Gastrocnemius medialis (tissue), 4 donors: ENCODE results near the gene VKORC1L1. TPM values are rescaled to one million over a fixed set of nuclear protein-coding genes. Genes with fewer than 3 reads are reported as not detected.
"Not testable (repeated sequence)": the region's sequence is repeated elsewhere in the genome, so short reads cannot be mapped to it uniquely, and the experiment has no call there.

Experiments used
- ATAC-seq, 2 donors: fragments of 150-250 bp; one replicate each; pipeline ENCODE4 v1.9.1; 2016
- DNase-seq, 2 donors: peaks; one replicate each; pipeline ENCODE4 v3.0.0-alpha.2; 2019
- H3K27ac ChIP-seq, 4 donors: fragments of 200-600 bp; sonication (generic); 1 replicate in 1 of 4; 2 replicates in 3 of 4; pipeline ENCODE4 v1.5.1; 2016 to 2018; ENCODE audit warnings: mild to moderate bottlenecking in 2 of 4, moderate library complexity in 1 of 4
- H3K27me3 ChIP-seq, 3 donors: fragments of 200-600 bp; sonication (generic) in 2 of 3; 1 replicate in 1 of 3; 2 replicates in 2 of 3; pipeline versions ENCODE4 v1.5.1 to v1.6.0; 2016 to 2019; ENCODE audit warnings: mild to moderate bottlenecking in 1 of 3, moderate library complexity in 1 of 3
- H3K36me3 ChIP-seq, 2 donors: fragments of 200-600 bp; sonication (generic) in 1 of 2; one replicate each; pipeline ENCODE4 v1.5.1; 2017 to 2018
- H3K4me1 ChIP-seq, 2 donors: fragments of 200-600 bp; sonication (generic) in 1 of 2; one replicate each; pipeline ENCODE4 v1.5.1; 2016 to 2017; ENCODE audit warnings: mild to moderate bottlenecking in 2 of 2
- H3K4me3 ChIP-seq, 4 donors: fragments of 200-600 bp; sonication (generic) in 3 of 4; 1 replicate in 1 of 4; 2 replicates in 3 of 4; pipeline ENCODE4 v1.5.1; 2016 to 2019; ENCODE audit warnings: mild to moderate bottlenecking in 2 of 4
- H3K9me3 ChIP-seq, 3 donors: fragments of 200-600 bp; sonication (generic) in 2 of 3; 1 replicate in 1 of 3; 2 replicates in 2 of 3; pipeline ENCODE4 v1.5.1; 2016 to 2019
- POLR2A ChIP-seq, 2 donors: fragments of 450-650 bp; IDR thresholded peaks; one replicate each; pipeline ENCODE4 v1.6.1; 2017; ENCODE audit warnings: antibody characterized with exemption in 2 of 2, mild to moderate bottlenecking in 2 of 2, moderate library complexity in 2 of 2
- in situ Hi-C, 4 donors: fragments of 200-750 bp; cut with MboI; loops; one replicate each; pipeline versions ENCODE4 v1.15.0 to v1.8.0; 2017; ENCODE audit warnings: low sequenced_read_pairs in 4 of 4
- intact Hi-C: fragments of 100-400 bp; cut with DNase I; formaldehyde crosslinking; loops from one replicate; pipeline ENCODE4 v1.15.1; 2023; ENCODE audit warnings: low total_unique reads
- total RNA-seq, 4 donors: library from RNA; depleted of rRNA; stranded (reverse); fragments of >200 nt; gene quantifications; one replicate each; pipeline versions ENCODE4 v1.1.0 to v1.2.3, GENCODE V29; 2016
- TF ChIP-seq, protein P1 (sequence below), 5 experiments: fragments of 450-650 bp in 3 of 5; fragments of 200-600 bp in 2 of 5; sonication (generic) in 2 of 5; IDR thresholded peaks in 4 of 5; conservative IDR thresholded peaks in 1 of 5; 1 replicate in 4 of 5; 2 replicates in 1 of 5; pipeline ENCODE4 v1.5.1; 2016 to 2019; ENCODE audit warnings: antibody characterized with exemption in 5 of 5, mild to moderate bottlenecking in 3 of 5, moderate library complexity in 3 of 5

Gene VKORC1L1
- total RNA-seq, 4 donors from 2014 or later: 11.5 to 17.5 (median 14.9) TPM

DNA sequence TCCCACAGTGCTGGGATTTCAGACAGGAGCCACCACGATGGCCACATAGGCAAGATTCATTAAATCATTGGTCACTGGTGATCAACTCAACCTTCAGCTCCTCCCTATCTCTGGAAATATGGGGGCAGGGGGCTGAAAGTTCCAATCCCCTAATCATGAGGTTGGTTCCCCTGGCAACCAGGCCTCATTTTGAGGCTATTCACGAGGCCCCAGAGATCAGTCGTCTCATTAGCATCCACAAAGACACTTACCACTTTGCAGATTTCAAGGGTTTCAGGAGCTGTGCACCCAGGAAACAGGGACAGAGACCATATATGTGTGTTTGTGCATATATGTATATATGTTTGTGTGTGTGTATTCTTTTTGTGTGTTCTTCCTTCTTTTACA, 116.8 kb downstream of the VKORC1L1 start:
- Histone ChIP-seq H3K27me3 (no peaks in the 10 kb centered on the region), H3K4me3 (no peak overlapping the region), H3K36me3 (no peaks in the 10 kb centered on the region), H3K4me1 (no peaks in the 10 kb centered on the region), H3K9me3 (no peaks in the 10 kb centered on the region), H3K27ac (no peak overlapping the region)
- ATAC-seq (no peak), DNase-seq (no peak)
- TF ChIP-seq, protein P1, sequence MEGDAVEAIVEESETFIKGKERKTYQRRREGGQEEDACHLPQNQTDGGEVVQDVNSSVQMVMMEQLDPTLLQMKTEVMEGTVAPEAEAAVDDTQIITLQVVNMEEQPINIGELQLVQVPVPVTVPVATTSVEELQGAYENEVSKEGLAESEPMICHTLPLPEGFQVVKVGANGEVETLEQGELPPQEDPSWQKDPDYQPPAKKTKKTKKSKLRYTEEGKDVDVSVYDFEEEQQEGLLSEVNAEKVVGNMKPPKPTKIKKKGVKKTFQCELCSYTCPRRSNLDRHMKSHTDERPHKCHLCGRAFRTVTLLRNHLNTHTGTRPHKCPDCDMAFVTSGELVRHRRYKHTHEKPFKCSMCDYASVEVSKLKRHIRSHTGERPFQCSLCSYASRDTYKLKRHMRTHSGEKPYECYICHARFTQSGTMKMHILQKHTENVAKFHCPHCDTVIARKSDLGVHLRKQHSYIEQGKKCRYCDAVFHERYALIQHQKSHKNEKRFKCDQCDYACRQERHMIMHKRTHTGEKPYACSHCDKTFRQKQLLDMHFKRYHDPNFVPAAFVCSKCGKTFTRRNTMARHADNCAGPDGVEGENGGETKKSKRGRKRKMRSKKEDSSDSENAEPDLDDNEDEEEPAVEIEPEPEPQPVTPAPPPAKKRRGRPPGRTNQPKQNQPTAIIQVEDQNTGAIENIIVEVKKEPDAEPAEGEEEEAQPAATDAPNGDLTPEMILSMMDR (IDR thresholded peaks at IDR 0.05 in 4 of 5, conservative IDR thresholded peaks at IDR 0.05 in 1 of 5): no peak
- TF ChIP-seq POLR2A (IDR thresholded peaks at IDR 0.05): no peak
- in situ Hi-C loops (loop anchor here in 3 of 4 donors (25.0 kb wide), 1 partner anchor 252 kb away; no protein-coding TSS in a partner anchor), intact Hi-C loops (no loop called here)

DNA sequence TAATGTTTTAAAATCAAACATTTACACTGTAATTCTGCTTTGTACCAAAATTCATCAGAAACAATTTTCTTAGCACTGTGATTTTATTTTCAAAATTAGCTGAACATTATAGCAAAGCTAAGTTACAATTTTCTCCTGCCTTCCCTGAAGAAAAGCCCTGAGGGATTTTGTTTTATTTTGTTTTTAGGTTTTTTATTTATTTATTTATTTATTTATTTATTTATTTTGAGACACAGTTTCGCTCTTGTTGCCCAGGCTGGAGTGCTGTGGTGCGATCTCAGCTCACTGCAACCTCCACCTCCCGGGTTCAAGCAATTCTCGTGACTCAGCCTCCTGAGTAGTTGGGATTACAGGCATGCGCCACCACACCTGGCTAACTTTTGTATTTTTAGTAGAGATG, 119.0 kb downstream of the VKORC1L1 start:
- ATAC-seq, H3K4me1 ChIP-seq, DNase-seq, H3K4me3 ChIP-seq, H3K27me3 ChIP-seq, H3K36me3 ChIP-seq, intact Hi-C loops, H3K9me3 ChIP-seq, H3K27ac ChIP-seq: not testable (repeated sequence)
- in situ Hi-C loops: loop anchor here in 3 of 4 donors (25.0 kb wide), 1 partner anchor 255 kb away; no protein-coding TSS in a partner anchor

DNA sequence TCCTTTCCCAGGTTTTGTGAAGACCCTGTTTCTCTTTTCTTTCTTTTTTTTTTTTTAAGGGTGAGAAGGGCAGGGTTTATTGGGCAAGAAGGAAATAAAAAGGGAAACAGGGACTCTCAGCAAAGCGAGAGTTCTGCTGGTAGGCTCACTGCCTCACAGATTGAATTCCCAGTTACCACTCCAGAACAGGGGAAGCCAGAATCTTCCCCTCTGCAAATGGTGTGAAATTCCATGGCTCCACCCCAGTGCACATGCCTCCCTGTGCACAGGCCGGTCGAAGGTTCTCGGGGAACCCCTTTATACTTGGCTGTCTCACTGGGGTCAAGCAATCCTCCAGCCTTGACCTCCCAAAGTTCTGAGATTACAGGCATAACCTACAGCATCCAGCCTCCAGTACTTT, 119.7 kb downstream of the VKORC1L1 start:
- Histone ChIP-seq H3K27me3 (no peaks in the 10 kb centered on the region), H3K9me3 (no peaks in the 10 kb centered on the region), H3K27ac (no peak overlapping the region), H3K4me3 (no peak overlapping the region), H3K4me1 (no peaks in the 10 kb centered on the region), H3K36me3 (no peaks in the 10 kb centered on the region)
- DNase-seq (no peak), ATAC-seq (no peak)
- in situ Hi-C loops: loop anchor here in 3 of 4 donors (25.0 kb wide), 1 partner anchor 255 kb away; no protein-coding TSS in a partner anchor
- TF ChIP-seq, protein P1 (IDR thresholded peaks at IDR 0.05 in 4 of 5, conservative IDR thresholded peaks at IDR 0.05 in 1 of 5): no peak
- no peak for TF ChIP-seq POLR2A (IDR thresholded peaks at IDR 0.05)
- intact Hi-C loops: no loop called here

DNA sequence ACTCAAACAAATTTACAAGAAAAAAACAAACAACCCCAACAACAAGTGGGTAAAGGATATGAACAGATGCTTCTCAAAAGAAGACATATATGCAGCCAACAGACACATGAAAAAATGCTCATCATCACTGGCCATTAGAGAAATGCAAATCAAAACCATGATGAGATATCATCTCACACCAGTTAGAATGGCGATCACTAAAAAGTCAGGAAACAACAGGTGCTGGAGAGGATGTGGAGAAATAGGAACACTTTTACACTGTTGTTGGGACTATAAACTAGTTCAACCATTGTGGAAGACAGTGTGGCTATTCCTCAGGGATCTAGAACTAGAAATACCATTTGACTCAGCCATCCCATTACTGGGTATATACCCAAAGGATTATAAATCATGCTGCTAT, 122.1 kb downstream of the VKORC1L1 start:
- intact Hi-C loops, H3K4me3 ChIP-seq, H3K4me1 ChIP-seq, H3K36me3 ChIP-seq, H3K27ac ChIP-seq, ATAC-seq, DNase-seq, H3K27me3 ChIP-seq, H3K9me3 ChIP-seq: not testable (repeated sequence)
- in situ Hi-C loops: loop anchor here in 3 of 4 donors (25.0 kb wide), 1 partner anchor 258 kb away; no protein-coding TSS in a partner anchor

DNA sequence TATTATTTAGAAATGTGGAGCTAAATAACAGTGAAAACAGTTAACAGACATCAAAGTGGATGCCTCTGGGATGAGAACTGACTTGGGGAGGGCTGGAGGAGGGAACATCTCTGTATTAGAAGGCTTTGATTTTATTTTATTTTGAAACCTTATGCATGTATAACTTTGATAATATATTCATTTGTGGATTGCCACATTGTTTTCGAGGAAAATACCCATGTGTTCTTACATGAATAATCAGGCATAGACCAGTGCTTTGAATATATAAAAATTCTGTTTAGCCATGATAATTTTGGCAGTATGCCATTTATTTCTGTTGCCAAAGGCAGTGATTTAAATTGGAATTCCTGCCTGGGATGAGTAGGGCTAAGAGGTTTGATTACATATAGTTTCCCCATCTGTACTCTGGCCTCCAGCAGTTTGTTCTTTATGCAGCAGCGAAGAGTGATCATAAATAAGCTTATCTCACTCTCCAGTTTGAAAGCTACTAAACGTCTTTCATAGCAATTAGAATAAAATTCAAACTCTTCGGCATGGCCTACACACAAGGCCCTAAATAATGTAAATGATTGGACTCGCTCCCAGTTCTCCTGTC, 128.0 kb downstream of the VKORC1L1 start:
- H3K4me1 ChIP-seq, H3K27me3 ChIP-seq, H3K9me3 ChIP-seq, H3K4me3 ChIP-seq, H3K27ac ChIP-seq, intact Hi-C loops, DNase-seq, in situ Hi-C loops, ATAC-seq, H3K36me3 ChIP-seq: not testable (repeated sequence)

DNA sequence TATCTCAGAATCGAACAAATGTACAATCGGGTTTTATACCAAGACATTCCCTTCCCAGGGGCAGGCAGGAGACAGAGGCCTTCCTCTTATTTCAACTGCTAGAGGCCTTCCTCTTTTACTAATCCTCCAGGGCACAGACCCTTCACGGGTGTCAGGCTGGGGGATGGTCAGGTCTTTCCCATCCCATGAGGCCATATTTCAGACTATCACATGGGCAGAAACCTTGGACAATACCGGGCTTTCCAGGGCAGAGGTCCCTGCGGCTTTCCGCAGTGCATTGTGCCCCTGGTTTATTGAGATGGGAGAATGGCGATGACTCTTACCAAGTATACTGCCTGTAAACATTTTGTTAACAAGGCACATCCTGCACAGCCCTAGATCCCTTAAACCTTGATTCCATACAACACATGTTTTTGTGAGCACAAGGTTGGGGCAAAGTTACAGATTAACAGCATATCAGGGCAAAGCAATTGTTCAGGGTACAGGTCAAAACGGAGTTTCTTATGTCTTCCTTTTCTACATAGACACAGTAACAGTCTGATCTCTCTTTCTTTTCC, 132.3 kb downstream of the VKORC1L1 start:
- H3K4me3 ChIP-seq, DNase-seq, H3K36me3 ChIP-seq, H3K4me1 ChIP-seq, in situ Hi-C loops, H3K27me3 ChIP-seq, ATAC-seq, intact Hi-C loops, H3K27ac ChIP-seq, H3K9me3 ChIP-seq: not testable (repeated sequence)
